Measurements from ENCODE around the gene INVS.
A peak's percentile ranks its signal among the peaks of the same experiment; 100 is the strongest.
"Not testable (repeated sequence)": the region's sequence is repeated elsewhere in the genome, so short reads cannot be mapped to it uniquely, and the experiment has no call there.

INVS gene, protein sequence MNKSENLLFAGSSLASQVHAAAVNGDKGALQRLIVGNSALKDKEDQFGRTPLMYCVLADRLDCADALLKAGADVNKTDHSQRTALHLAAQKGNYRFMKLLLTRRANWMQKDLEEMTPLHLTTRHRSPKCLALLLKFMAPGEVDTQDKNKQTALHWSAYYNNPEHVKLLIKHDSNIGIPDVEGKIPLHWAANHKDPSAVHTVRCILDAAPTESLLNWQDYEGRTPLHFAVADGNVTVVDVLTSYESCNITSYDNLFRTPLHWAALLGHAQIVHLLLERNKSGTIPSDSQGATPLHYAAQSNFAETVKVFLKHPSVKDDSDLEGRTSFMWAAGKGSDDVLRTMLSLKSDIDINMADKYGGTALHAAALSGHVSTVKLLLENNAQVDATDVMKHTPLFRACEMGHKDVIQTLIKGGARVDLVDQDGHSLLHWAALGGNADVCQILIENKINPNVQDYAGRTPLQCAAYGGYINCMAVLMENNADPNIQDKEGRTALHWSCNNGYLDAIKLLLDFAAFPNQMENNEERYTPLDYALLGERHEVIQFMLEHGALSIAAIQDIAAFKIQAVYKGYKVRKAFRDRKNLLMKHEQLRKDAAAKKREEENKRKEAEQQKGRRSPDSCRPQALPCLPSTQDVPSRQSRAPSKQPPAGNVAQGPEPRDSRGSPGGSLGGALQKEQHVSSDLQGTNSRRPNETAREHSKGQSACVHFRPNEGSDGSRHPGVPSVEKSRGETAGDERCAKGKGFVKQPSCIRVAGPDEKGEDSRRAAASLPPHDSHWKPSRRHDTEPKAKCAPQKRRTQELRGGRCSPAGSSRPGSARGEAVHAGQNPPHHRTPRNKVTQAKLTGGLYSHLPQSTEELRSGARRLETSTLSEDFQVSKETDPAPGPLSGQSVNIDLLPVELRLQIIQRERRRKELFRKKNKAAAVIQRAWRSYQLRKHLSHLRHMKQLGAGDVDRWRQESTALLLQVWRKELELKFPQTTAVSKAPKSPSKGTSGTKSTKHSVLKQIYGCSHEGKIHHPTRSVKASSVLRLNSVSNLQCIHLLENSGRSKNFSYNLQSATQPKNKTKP

DNA sequence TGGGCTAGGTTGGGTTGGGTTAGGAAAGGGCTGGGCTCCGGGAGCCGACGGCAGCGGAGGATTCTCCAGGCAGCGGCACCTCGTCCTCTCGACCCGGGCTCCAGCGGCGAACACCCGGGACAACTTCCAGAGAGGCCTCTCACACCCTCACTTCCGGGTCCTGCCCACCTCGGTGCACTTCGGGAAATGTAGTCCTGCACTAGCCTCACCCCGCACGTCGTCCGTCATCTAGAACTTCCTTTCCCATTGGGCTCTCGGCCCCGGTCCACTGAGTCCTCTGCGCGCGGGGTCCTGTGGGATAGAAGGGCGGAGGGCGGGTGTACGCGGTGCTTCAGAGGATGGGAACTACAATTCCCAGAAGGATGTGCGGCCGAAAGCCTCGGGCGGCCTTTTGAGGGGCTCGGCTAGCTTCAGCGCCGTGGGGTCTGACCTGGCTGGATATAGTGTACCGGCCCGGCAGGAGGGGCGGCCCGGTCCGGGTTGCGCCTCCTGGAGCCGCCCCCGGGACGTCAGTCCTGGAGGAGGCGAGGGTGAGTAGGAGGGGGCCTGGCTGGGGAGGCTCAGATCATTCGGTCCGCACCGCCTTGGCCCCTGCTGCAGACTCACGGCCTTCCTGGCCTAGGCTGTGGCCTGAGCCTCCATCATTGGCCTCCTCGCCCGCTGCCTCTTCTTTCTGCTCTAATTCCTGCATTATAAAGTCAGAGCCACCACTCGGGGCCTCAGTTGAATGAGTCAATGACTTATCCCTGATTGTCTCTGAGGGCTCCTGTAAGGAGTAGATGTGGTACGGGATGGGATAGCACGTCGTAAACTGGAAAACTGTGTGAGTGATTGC is at the start of gene INVS, which contains the start of gene ERP44:
TSS of gene INVS (plus strand) at position 357 of the 835 bp plus-strand sequence. CDS start 5,279 bp downstream, outside the sequence.
TSS of gene ERP44 (minus strand) at position 114 of the 835 bp plus-strand sequence. CDS start 160 bp downstream, outside the sequence.
- peak; percentile 85 to 88 (median 88) for DNase-seq (ENCODE audit: low read depth in 2 of 3, low spot score in 2 of 3)

DNA sequence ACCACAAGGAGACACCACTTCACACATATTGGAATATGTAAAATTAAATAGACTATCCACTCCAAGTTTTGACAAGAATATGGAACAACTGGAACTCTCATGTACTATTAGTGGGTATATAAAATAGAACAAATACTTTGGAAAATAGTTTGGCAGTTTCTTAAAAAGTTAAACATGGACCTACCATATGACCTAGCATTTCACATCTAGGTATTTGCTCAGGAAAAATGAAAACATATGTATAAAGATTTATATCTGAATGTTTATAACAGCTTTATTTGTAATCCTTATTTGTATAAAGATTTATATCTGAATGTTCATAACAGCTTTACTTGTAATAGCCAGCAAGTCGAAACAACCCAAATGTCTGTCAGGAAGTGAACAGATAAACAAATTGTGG is 49.5 kb upstream of the INVS start:
- DNase-seq (ENCODE audit: low read depth in 2 of 3, low spot score in 2 of 3) = no peak

DNA sequence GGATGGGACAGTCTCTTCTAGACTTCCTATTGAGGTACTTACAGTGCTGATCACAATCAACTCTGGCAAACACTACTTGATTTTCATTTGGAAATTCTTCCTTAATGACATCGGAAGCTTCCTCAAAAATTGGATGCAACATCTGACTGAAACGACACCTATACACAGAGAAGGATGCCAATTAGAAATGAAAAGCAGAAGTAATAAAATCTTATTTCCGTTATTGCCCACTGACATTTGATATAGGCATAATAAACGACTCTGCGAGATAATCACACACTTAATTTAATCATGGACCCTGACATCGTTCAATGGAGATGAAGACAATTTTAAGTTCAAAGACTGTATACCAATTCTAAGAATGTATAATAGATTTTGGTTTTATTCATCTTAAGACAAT is 46.7 kb upstream of the INVS start:
- no peak for DNase-seq (ENCODE audit: low read depth in 2 of 3, low spot score in 2 of 3)

- no peak for DNase-seq (ENCODE audit: low read depth in 2 of 3, low spot score in 2 of 3)
Observed at GRCh38 chr9:100056561-100056960, 42.5 kb upstream of the INVS start.

- no peak for DNase-seq (ENCODE audit: low read depth in 2 of 3, low spot score in 2 of 3)
Observed at GRCh38 chr9:100057624-100058023, 41.4 kb upstream of the INVS start.

DNA sequence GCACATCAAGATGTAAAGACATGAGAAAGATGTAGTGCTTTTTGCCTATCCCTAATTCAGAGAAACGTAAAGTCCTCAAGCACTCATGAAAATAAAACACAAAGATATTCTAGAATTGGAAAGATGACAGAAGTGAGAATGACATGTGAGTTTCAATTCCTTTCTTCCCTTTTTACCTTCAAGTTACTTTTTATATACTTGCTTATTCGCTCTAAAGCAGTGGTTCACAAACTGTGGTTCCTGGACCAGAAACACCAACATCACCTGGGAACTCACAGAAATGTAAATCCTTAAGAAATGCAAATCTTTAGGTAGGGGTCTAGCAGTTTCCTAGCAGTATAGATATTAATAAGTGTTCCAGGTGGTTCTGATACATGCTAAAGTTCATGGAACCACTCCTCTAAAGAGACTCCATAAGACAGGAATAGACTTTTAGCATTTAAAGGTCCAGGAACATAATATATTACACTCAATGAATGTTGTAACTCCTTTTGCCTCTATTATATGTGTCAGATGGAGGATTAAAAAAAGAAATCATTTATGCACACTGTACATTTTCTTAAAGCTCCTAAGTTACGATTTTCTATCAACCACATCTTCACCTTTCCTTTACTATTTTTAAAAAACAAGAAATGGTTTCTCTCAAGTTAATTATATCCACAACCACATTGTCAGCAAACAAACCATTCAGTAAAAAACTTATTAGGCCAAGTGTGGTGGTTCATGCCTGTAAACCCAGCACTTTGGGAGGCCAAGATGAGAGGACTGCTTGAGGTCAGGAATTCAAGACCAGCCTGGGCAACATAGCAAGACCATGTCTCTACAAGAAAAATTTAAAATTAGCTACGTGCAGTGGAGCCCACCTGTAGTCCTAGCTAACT is 40.1 kb upstream of the INVS start:
- DNase-seq (ENCODE audit: low read depth in 2 of 3, low spot score in 2 of 3) = no peak

DNA sequence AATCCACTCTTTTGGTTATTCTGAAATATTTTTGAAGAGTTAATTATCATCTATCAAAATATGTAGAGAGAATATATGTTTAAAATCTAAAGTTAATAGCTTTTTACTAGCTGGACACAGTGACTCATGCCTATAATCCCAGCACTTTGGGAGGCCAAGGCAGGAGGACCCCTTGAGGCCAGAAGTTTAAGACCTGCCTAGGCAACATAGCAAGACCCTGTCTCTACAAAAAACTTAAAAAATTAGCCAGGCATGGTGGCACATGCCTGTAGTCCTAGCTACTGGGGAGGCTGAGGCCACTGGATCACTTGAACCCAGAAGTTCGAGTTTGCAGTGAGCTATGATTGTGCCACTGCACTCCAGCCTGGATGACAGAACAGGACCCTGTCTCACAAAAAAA is 36.4 kb upstream of the INVS start:
- not testable (repeated sequence) for DNase-seq (ENCODE audit: low read depth in 2 of 3, low spot score in 2 of 3)

DNA sequence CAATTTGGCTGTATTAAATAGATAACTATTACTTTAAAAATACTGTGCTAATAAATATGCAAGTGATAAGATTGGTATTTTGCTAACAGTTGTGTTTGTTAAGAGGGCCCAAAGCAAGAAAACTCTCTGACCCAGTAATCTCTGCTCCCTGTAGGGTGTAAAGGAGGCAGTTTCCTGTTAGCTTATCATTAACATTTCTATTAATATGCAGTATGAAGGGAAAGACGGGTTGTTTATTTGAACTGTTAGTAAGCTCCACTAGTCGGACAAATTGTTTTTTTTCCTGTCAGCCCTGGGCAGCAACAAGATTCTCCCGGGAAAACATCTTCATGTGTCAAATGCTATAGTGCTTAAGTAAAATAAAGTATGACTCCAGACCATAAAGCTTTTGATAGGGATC is 35.9 kb upstream of the INVS start:
- no peak for DNase-seq (ENCODE audit: low read depth in 2 of 3, low spot score in 2 of 3)

DNA sequence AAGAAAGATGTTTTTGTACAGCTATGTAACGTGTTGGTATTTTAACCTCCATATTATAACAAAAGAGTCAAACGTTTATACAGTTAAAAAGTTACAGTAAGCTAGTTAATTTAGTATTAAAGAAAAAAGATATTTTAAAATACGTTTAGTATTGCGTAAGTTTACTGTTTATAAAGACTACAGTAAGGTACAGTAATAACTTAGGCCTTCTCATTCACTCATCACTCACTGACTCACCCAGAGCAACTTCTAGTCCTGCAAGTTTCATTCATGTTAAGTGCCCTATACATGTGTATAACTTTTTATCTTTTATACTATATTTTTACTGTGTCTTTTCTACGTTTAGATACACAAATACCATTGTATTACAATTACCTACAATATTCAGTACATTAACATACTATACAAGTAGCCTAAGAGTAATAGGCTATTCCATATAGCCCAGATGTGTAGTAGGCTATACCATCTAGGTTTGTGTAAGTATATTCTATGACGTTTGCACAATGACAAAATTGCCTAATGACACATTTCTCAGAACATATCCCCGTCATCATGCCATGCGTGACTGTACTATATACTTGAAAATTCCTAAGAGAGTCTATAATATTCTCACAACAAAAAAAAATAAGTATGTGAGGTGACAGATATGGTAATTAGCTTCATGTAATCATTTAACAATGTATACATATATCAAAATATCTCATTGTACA is 34.0 kb upstream of the INVS start:
- no peak for DNase-seq (ENCODE audit: low read depth in 2 of 3, low spot score in 2 of 3)

- DNase-seq (ENCODE audit: low read depth in 2 of 3, low spot score in 2 of 3) = no peak
Observed at GRCh38 chr9:100066539-100066938, 32.5 kb upstream of the INVS start.

GRCh38 chr9:100067990-100068389 is 31.1 kb upstream of the INVS start:
- DNase-seq (ENCODE audit: low read depth in 2 of 3, low spot score in 2 of 3) = not testable (repeated sequence)

DNA sequence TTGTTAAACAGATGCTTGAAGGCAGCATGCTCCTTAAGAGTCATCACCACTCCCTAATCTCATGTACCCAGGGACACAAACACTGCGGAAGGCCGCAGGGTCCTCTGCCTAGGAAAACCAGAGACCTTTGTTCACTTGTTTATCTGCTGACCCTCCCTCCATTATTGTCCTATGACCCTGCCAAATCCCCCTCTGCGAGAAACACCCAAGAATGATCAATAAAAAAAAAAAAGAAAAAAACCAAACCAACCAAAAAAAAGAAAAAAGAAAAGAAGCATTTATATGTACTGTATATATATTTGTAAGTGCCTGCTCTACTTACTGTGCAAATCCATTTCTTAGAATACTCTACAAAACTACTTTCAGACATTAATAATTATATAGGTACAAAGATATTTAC is 30.0 kb upstream of the INVS start:
- DNase-seq (ENCODE audit: low read depth in 2 of 3, low spot score in 2 of 3) = not testable (repeated sequence)

DNA sequence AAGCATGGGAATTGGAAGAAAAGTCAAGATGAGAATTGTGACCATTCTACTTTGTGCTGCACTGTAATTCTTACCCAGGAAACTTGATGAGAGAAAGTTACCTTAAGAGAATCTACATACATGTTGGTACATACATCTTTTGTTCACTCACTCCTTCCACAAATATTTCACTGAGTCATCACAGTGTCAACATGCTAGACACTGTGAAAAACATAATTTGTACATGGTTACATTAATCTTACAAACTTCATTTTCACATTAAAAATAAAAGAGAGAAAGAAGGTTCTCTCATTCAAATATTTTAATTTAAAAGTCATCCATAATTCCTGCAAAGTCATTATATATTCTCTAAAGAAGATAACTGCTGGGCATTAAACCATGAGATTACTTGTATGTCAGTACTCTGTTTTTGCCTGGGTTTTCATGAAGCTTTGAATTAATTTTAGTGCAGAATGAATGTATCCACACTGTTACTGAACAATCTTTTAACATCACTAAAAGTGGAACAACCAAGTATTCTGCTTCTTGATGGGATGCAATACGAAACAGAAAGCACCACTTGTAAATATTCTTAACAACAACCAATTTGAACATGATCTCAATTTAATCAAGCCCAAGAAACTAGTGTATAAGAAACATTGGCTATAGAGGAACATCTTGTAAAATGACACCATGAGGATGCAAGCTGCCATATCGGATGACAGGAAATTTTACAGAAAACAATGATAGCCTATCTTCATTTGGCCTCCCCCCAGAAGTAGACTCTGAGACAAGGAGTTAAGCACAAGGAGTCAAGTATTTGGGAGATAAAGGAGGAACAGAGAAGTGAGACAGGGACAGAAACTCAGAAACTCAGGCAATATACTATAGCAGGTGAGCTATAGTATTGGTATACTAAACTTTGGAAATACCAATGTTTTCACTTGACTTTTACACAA is 28.7 kb upstream of the INVS start:
- no peak for DNase-seq (ENCODE audit: low read depth in 2 of 3, low spot score in 2 of 3)

GRCh38 chr9:100071271-100071670 is 27.8 kb upstream of the INVS start:
- no peak for DNase-seq (ENCODE audit: low read depth in 2 of 3, low spot score in 2 of 3)

DNA sequence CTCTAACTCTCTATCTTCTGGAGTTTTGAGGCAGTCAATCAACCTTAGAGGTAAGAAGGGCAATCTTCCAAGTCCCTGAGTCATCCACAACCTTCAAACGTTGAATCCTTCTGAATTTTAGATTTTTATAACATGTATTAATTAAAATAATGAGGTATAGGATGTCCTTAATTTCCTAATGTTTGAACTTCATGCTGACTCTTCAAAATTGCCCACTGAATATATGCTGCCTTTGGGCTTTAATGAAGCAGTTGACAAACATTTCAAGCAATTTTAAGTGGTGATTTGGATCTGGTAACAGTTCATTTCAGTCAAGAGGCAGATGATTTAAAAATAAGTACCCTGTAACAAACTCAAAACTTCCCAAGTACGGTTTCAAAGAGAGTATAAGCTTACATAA is 26.2 kb upstream of the INVS start:
- no peak for DNase-seq (ENCODE audit: low read depth in 2 of 3, low spot score in 2 of 3)

GRCh38 chr9:100074093-100074492 is 24.9 kb upstream of the INVS start:
- DNase-seq (ENCODE audit: low read depth in 2 of 3, low spot score in 2 of 3) = no peak

- DNase-seq (ENCODE audit: low read depth in 2 of 3, low spot score in 2 of 3) = no peak
Observed at GRCh38 chr9:100074989-100075388, 24.1 kb upstream of the INVS start.

DNA sequence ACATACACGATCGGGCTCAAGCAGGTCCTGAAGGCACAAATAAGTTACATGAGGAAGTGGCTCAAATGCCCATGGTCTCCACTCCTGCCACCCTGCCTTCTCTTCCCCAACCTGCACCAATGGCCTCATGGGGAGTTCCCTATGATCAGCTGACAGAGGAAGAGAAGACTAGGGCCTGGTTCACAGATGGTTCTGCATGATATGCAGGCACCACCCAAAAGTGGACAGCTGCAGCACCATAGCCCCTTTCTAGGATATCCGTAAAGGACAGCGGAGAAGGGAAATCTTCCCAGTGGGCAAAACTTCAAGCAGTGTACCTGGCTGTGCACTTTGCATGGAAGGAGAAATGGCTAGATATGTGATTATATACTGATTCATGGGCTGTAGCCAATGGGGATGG is 22.8 kb upstream of the INVS start:
- not testable (repeated sequence) for DNase-seq (ENCODE audit: low read depth in 2 of 3, low spot score in 2 of 3)

Measured in activated CD8-positive, alpha-beta memory T cell treated with anti-CD3 and anti-CD28 coated beads for 48 hours (primary cell).